MM.1S (cell line): ENCODE data around the gene SMG6.

Experiments used
- CTCF ChIP-seq: fragments of 300-600 bp; sonication (generic); IDR thresholded peaks from 2 replicates; pipeline ENCODE4 v1.5.1; 2016; ENCODE audit warnings: antibody characterized with exemption, low read length, mixed read lengths
- EZH2 ChIP-seq: fragments of 300-600 bp; sonication (generic); optimal IDR thresholded peaks from 2 replicates; pipeline ENCODE3; 2017; ENCODE audit warnings: low read depth, mild to moderate bottlenecking, antibody characterized with exemption, low read length, mixed read lengths
- EZH2phosphoT487 ChIP-seq: fragments of 300-600 bp; sonication (generic); IDR thresholded peaks from 2 replicates; pipeline ENCODE4 v1.6.1; 2018; ENCODE audit warnings: antibody characterized with exemption, low read length

GRCh38 chr17:2150806-2151205 is 152.8 kb downstream of the SMG6 start:
- no peak for TF ChIP-seq CTCF
- no peak for TF ChIP-seq EZH2
- TF ChIP-seq EZH2phosphoT487 = no peak
